K562 (cell line): ENCODE data around the gene DPAGT1.

ENCODE experiments used
- CTCF ChIP-seq, 3 experiments: IDR thresholded peaks in 2 of 3; conservative IDR thresholded peaks in 1 of 3; 2 replicates each; pipeline ENCODE4 v1.5.1; 2011 to 2012; ENCODE audit warnings: low read length in 3 of 3, mild to moderate bottlenecking in 3 of 3, control low read depth in 2 of 3, improper control_type of control experiment in 1 of 3, inconsistent platforms in 1 of 3, low read depth in 1 of 3, mixed read lengths in 1 of 3, moderate library complexity in 1 of 3; ENCODE audit not compliant: insufficient read depth in 2 of 3
- ESRRA ChIP-seq: fragments of 450-650 bp; IDR thresholded peaks from 2 replicates; pipeline ENCODE4 v1.6.1; 2014; ENCODE audit warnings: low read depth, mild to moderate bottlenecking, moderate library complexity, borderline replicate concordance
- FOSL1 ChIP-seq: fragments of 200-800 bp; sonication (Bioruptor generic); conservative IDR thresholded peaks from 2 replicates; pipeline ENCODE4 v1.6.1; 2016; ENCODE audit warnings: missing genetic modification characterization, missing compliant biosample characterization
- FOXO4 ChIP-seq: fragments of 450-650 bp; formaldehyde crosslinking; IDR thresholded peaks from 2 replicates; pipeline ENCODE4 v1.4.0; 2020; ENCODE audit warnings: mild to moderate bottlenecking, moderate library complexity
- FOXP4 ChIP-seq: sonication (generic); formaldehyde crosslinking; IDR thresholded peaks from 2 replicates; pipeline ENCODE4 v1.8.0; 2022; ENCODE audit warnings: mild to moderate bottlenecking, missing genetic modification reagents, borderline replicate concordance
- HDAC2 ChIP-seq: fragments of 450-650 bp; IDR thresholded peaks from 2 replicates; pipeline ENCODE4 v1.6.1; 2016; ENCODE audit warnings: mild to moderate bottlenecking
- KDM2B ChIP-seq: fragments of 250-450 bp; sonication (Bioruptor Pico); IDR thresholded peaks from 2 replicates; pipeline ENCODE4 v1.8.0; 2021; ENCODE audit warnings: mild to moderate bottlenecking, moderate library complexity
- POLR2A ChIP-seq: fragments of 450-650 bp; conservative IDR thresholded peaks from 2 replicates; pipeline ENCODE4 v1.6.1; 2016
- RBFOX2 ChIP-seq: fragments of 200-400 bp; formaldehyde crosslinking; IDR thresholded peaks from 2 replicates; pipeline ENCODE4 v1.6.1; 2017; ENCODE audit warnings: low read depth, mild to moderate bottlenecking, low read length, moderate library complexity
- RFX1 ChIP-seq: fragments of 450-650 bp; IDR thresholded peaks from 2 replicates; pipeline ENCODE4 v1.6.1; 2016; ENCODE audit warnings: mild to moderate bottlenecking, moderate library complexity
- ZHX1 ChIP-seq: fragments of 150-350 bp; conservative IDR thresholded peaks from 2 replicates; pipeline ENCODE4 v1.6.1; 2014; ENCODE audit warnings: low read length
- ZNF584 ChIP-seq: fragments of 200-800 bp; sonication (Bioruptor generic); IDR thresholded peaks from 2 replicates; pipeline ENCODE4 v1.6.1; 2016; ENCODE audit warnings: low read depth, mild to moderate bottlenecking, missing genetic modification characterization, missing compliant biosample characterization

- peak; percentile 43; the same call in 1 of the 2 replicates for TF ChIP-seq FOXP4 (CRISPR knock-in tag)
- TF ChIP-seq CTCF (IDR thresholded peaks at IDR 0.05 in 2 of 3, conservative IDR thresholded peaks at IDR 0.05 in 1 of 3; ENCODE audit: insufficient read depth in 2 of 3, low read depth in 1 of 3, low read length in 3 of 3), result no peak
- no peak for TF ChIP-seq KDM2B (CRISPR knock-in tag)
- TF ChIP-seq ZNF584, result no peak
- TF ChIP-seq POLR2A, result peak; percentile 82
- no peak for TF ChIP-seq ZHX1
- peak; percentile 85 for TF ChIP-seq RBFOX2
- peak; percentile 81 for TF ChIP-seq HDAC2
- TF ChIP-seq ESRRA, result peak; percentile 42; the same call in 1 of the 2 replicates
- TF ChIP-seq FOSL1 (tag), result 0 out of 2 replicates have a peak, but pooled peaks have one; percentile 27
- TF ChIP-seq RFX1, result peak; percentile 57
- no peak for TF ChIP-seq FOXO4
Measured at GRCh38 chr11:119106564-119107537, 5.2 kb upstream of the DPAGT1 start, which contains the start of gene C2CD2L.
